ENCODE measurements around the gene MFNG.

- TF ChIP-seq CTCF (IDR thresholded peaks at IDR 0.05) (no peak), EZH2phosphoT487 (IDR thresholded peaks at IDR 0.05) (no peak), EZH2 (IDR thresholded peaks at IDR 0.05) (no peak)
These were observed 44.0 kb downstream of the MFNG start for GRCh38 chr22:37442135-37442534.

All from neural progenitor cell (in vitro differentiated cells).